NCI-H1105 (cell line): ENCODE measurements around the gene TMED8.

Experiments used
- DNase-seq: peaks from one replicate; lab custom pipeline; 2025; lab: John Stamatoyannopoulos, UW

TMED8 gene

DNA sequence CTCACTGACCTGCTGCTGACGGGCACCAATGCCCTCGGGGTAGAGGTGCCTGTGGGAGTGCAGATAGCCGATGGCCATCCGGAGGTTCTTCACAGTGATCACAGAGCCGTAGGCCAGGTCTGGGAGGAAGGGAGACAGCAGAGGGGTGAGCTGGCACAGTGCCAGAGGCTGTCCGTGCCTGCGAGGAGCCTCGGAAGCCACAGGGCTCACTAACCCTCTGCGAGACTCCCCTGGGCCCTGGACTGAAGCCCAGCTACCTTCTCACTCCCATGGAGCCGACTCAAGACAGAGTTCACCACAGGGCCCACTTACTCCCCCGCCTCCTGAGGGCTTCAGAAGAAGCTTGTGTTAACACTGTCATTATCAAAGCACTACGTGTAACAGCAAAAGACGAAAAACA, 80.7 kb downstream of the TMED8 start:
- DNase-seq: no peak

DNA sequence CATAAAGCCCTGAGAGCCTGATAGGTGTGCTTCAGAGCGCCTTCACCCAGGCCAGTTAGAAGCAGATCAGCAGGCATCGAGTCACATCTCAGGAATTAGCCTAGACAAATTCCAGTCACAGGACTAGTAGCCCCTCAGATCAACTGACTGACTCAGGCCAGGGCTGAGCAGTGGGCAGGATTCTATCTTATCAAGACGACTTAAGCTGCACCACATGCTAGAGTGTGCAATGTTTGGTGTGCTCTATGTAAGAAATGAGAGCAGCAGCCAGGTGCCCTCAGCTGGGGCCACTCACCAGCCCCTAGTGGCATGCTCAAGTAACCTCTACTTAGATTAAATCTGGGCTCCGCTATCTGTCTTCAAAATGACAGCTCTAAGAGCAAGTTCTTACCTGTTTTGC, 86.2 kb downstream of the TMED8 start:
- DNase-seq: no peak

DNA sequence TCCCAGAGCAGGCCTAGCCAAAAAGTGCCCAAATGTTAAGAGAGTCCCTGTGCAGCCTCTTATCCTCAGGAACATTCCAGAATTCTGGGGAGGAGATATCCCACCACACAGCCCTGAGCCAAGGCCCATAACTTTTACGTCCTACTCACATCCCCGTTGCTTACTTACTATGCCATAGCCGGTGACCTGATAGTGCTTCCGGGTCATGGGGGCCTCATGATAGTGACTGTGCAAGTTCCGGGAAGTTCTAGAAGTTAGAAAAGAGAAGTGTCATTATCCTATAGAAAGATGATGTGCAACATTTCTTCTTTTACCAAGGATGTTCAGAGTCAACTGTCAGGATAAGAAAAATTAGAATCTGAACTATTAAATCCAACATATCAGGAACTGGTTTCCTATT, 90.3 kb downstream of the TMED8 start:
- no peak for DNase-seq
